Ovary (tissue), 9 donors: ENCODE data around the gene ZNF385D. TPM values are rescaled to one million over a fixed set of nuclear protein-coding genes. Genes with fewer than 3 reads are reported as not detected.

Experiments used
- DNase-seq, 5 donors: peaks; one replicate each; pipeline ENCODE4 v3.0.0-alpha.2; 2019 to 2020
- H3K27ac ChIP-seq, 2 donors: fragments of 200-600 bp; one replicate each; pipeline versions ENCODE4 v1.5.1 to v1.8.0; 2019 to 2022
- H3K27me3 ChIP-seq: fragments of 200-600 bp; one replicate; pipeline ENCODE4 v1.8.0; 2022
- H3K36me3 ChIP-seq: fragments of 200-600 bp; sonication (generic); one replicate; pipeline ENCODE4 v1.5.1; 2019
- H3K4me1 ChIP-seq: one replicate; pipeline ENCODE4 v1.8.1; 2013; ENCODE audit warnings: mild to moderate bottlenecking, moderate library complexity; ENCODE audit not compliant: insufficient read depth
- H3K4me3 ChIP-seq: fragments of 200-600 bp; sonication (generic); one replicate; pipeline ENCODE4 v1.5.1; 2017
- H3K9me3 ChIP-seq, 2 donors: fragments of 200-600 bp in 1 of 2; sonication (generic) in 1 of 2; one replicate each; pipeline versions ENCODE4 v1.5.1 to v1.8.1; 2013 to 2019; ENCODE audit warnings: mild to moderate bottlenecking in 1 of 2, moderate library complexity in 1 of 2
- EP300 ChIP-seq: sonication (generic); formaldehyde crosslinking; IDR thresholded peaks from one replicate; pipeline ENCODE4 v1.6.1; 2017; ENCODE audit warnings: antibody characterized with exemption
- POLR2A ChIP-seq: fragments of 450-650 bp; IDR thresholded peaks from one replicate; pipeline ENCODE4 v1.6.1; 2017; ENCODE audit warnings: antibody characterized with exemption, mild to moderate bottlenecking, moderate library complexity
- WGBS, 3 donors: extraction: QIAGEN DNeasy Blood & Tissue Kit in 1 of 3; methylation state at CpG; one replicate each; pipeline versions ENCODE4 v1.1.5 to v1.1.7; 2013 to 2017; 5-methylcytosine and 5-hydroxymethylcytosine counted together
- intact Hi-C, 4 donors: fragments of 100-400 bp; cut with DNase I; formaldehyde crosslinking; loops; one replicate each; pipeline versions ENCODE4 v1.11.0 to v1.15.1; 2022 to 2023
- polyA plus RNA-seq, 2 donors: library from polyadenylated mRNA; stranded (reverse); fragments of 200-250 nt in 1 of 2; fragments of 350-450 nt in 1 of 2; fragmentation: Illumina TruSeq in 1 of 2; extraction: RNeasy Lipid Tissue Mini Kit (QIAGEN cat#74804) in 1 of 2; gene quantifications; one replicate each; pipeline ENCODE4 v1.2.3, GENCODE V29; 2013 to 2014
- total RNA-seq, 7 donors: library from RNA; depleted of rRNA in 2 of 7; stranded (reverse); fragments of >200 nt in 2 of 7; fragmentation: NEBNext Ultra II Directional in 3 of 7; extraction: Animal tissue kit (Norgen Biotek cat#: 25700) in 3 of 7; gene quantifications; one replicate each; pipeline versions ENCODE4 v1.1.0 to v1.2.4, GENCODE V29; 2016 to 2023
- TF ChIP-seq, protein P1 (sequence below), 3 donors: fragments of 450-650 bp in 2 of 3; fragments of 200-600 bp in 1 of 3; IDR thresholded peaks; one replicate each; pipeline versions ENCODE4 v1.5.1 to v1.8.0; 2016 to 2022; ENCODE audit warnings: antibody characterized with exemption in 3 of 3, mild to moderate bottlenecking in 1 of 3
- donor health status: DM: no; HTN: no; CAD: no; lungs with moderate emphysema.
- donor health status: DM: no; HTN: no; CAD: no.
- donor health status: Bipolar disorder and iron deficiency.
- donor health status: DM: yes; HTN: yes; CAD: no.
- donor health status: DM: no; HTN: no; CAD: no.
- donor health status: DM: yes; HTN: yes; CAD: no.

Gene ZNF385D
- total and polyA plus RNA-seq, 9 donors = 0.33 to 9.3 (median 2.6) TPM

DNA sequence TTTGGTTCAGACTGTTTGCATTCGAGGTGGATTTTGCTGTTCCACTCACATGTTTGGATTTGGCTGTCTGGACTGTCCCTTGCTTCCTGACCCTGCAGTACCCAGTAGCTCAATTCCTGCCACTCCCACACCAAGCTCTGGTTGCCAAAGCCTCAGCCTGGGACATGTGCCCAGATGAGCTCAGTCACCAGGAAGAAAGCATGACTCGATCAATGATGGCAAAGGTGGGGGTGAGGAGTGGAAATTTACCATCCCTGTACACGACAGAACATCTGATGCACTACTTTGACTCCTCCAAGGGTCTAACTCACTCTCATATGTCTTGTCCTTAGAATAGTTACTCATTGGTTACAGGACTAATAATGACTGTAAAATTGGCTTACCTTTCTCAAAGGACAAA, 45.2 kb downstream of the ZNF385D start:
- Histone ChIP-seq H3K9me3 (no peaks in the 10 kb centered on the region), H3K4me1 (no peaks in the 10 kb centered on the region), H3K27ac (no peak overlapping the region), H3K27me3 (no peaks in the 10 kb centered on the region), H3K4me3 (no peak overlapping the region), H3K36me3 (no peaks in the 10 kb centered on the region)
- intact Hi-C loops = no loop called here
- WGBS, 3 donors = 54 to 56% (median 55%) methylated on average over 3 of the region's 3 CpGs
- TF ChIP-seq POLR2A (no peak), EP300 (no peak)
- TF ChIP-seq, protein P1, sequence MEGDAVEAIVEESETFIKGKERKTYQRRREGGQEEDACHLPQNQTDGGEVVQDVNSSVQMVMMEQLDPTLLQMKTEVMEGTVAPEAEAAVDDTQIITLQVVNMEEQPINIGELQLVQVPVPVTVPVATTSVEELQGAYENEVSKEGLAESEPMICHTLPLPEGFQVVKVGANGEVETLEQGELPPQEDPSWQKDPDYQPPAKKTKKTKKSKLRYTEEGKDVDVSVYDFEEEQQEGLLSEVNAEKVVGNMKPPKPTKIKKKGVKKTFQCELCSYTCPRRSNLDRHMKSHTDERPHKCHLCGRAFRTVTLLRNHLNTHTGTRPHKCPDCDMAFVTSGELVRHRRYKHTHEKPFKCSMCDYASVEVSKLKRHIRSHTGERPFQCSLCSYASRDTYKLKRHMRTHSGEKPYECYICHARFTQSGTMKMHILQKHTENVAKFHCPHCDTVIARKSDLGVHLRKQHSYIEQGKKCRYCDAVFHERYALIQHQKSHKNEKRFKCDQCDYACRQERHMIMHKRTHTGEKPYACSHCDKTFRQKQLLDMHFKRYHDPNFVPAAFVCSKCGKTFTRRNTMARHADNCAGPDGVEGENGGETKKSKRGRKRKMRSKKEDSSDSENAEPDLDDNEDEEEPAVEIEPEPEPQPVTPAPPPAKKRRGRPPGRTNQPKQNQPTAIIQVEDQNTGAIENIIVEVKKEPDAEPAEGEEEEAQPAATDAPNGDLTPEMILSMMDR (IDR thresholded peaks at IDR 0.05) = no peak
- DNase-seq = peak in 2 of 5 donors; percentile 10 to 22

DNA sequence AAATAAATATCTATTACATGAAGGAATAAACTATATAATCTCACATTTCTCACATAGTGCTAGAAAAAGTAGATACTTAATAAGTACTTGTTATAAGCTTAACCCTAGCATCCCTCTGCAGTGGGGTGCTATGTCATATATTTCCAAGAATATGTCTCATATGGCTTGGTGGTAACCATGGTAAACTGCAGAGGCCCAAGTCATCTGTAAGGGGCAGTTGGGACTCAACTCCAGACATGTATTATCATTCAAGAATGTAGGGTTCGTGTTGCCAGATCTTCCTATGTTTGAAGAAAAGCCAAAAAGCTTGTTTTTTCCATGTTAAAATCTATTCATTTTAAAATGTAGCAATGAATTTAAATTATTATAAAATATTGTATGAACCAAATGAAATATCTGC, 46.2 kb downstream of the ZNF385D start:
- DNase-seq = no peak
- TF ChIP-seq EP300 = no peak
- TF ChIP-seq, protein P1 (IDR thresholded peaks at IDR 0.05) = no peak
- TF ChIP-seq POLR2A = no peak
- no peaks in the 10 kb centered on the region for H3K27me3 ChIP-seq
- intact Hi-C loops = no loop called here
- H3K9me3 ChIP-seq = no peaks in the 10 kb centered on the region
- no peaks in the 10 kb centered on the region for H3K4me1 ChIP-seq
- no peak overlapping the region for H3K27ac ChIP-seq
- H3K4me3 ChIP-seq = no peak overlapping the region
- WGBS, 3 donors = 72 to 83% (median 72%) methylated on average over 1 of the region's 1 CpG
- H3K36me3 ChIP-seq = no peaks in the 10 kb centered on the region

DNA sequence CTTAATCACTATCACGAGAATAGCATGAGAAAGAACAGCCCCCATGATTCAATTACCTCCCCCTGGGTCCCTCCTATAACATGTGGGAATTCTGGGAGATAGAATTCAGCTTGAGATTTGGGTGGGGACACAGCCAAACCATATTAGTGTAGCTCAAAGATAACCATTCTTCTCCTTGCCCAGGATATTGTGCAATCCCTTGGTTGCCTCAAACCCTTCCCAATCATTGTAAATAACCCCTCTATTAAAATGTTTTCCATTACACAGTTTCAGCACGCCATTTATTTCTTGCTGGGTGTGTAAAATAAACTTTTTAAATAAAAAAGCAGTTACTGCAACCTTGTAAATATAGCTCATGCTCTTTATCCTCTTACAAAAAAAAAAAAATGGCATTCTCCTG, 47.7 kb downstream of the ZNF385D start:
- TF ChIP-seq, protein P1 (IDR thresholded peaks at IDR 0.05) = no peak
- no peak for TF ChIP-seq EP300
- TF ChIP-seq POLR2A = no peak
- no peaks in the 10 kb centered on the region for H3K4me1 ChIP-seq
- 85 to 97% (median 90%) methylated on average over 2 of the region's 2 CpGs for WGBS, 3 donors
- DNase-seq = no peak
- H3K9me3 ChIP-seq = no peaks in the 10 kb centered on the region
- no peak overlapping the region for H3K4me3 ChIP-seq
- no peaks in the 10 kb centered on the region for H3K27me3 ChIP-seq
- no peak overlapping the region for H3K27ac ChIP-seq
- H3K36me3 ChIP-seq = no peaks in the 10 kb centered on the region
- intact Hi-C loops = no loop called here

DNA sequence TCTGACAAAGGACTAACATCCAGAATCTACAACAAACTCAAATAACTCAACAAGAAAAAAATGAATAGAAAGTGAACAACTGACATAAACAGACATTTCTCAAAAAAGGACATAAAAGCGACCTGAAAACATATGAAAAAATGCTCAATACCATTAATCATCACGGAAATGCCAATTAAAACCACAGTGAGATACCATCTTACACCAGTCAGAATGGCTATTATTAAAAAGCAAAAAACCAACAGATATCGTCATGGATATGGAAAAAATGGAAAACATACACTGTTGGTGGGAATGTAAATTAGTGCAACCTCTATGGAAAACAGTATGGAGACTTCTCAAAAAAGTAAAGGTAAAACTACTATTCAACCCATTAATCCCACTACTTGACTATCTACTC, 53.3 kb downstream of the ZNF385D start:
- no peak overlapping the region for H3K4me3 ChIP-seq
- H3K27me3 ChIP-seq = no peaks in the 10 kb centered on the region
- no peaks in the 10 kb centered on the region for H3K36me3 ChIP-seq
- no peak for DNase-seq
- no peak overlapping the region for H3K27ac ChIP-seq
- WGBS, 3 donors = 76 to 97% (median 89%) methylated on average over 3 of the region's 3 CpGs
- no peaks in the 10 kb centered on the region for H3K4me1 ChIP-seq
- no peaks in the 10 kb centered on the region for H3K9me3 ChIP-seq
- intact Hi-C loops = no loop called here
- no peak for TF ChIP-seq EP300
- TF ChIP-seq POLR2A = no peak
- TF ChIP-seq, protein P1 (IDR thresholded peaks at IDR 0.05) = no peak

DNA sequence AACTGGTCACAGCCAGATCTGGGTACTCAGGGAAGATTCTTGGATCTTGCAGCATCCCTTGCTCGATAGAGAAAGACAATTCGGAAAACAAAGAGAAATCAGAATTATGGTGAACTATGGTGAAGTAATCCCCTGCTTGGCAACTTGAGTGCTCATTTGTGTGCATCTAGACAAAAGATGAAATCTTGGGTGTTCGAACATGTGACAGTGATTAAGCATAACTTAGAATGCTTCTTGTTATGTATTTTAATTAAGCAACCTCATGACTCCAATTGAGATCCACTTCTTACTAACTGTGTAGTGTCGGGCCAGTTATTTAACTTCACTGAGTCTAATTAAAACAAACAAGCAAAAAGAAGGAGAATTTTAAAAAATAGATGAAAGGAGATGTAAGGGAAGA, 56.5 kb downstream of the ZNF385D start:
- Histone ChIP-seq H3K4me3 (no peak overlapping the region), H3K27me3 (no peaks in the 10 kb centered on the region), H3K9me3 (no peaks in the 10 kb centered on the region), H3K4me1 (no peaks in the 10 kb centered on the region), H3K27ac (no peak overlapping the region), H3K36me3 (no peaks in the 10 kb centered on the region)
- no peak for DNase-seq
- intact Hi-C loops = no loop called here
- TF ChIP-seq, protein P1 (IDR thresholded peaks at IDR 0.05) = no peak
- TF ChIP-seq EP300 (no peak), POLR2A (no peak)
- WGBS, 3 donors = 86 to 93% (median 93%) methylated on average over 4 of the region's 4 CpGs
